Measurements from ENCODE around the gene OCA2. TPM values are rescaled to one million over a fixed set of nuclear protein-coding genes. Genes with fewer than 3 reads are reported as not detected.

The OCA2 gene
- polyA plus RNA-seq, 1 donor from 2014 or later: 0.97 TPM

DNA sequence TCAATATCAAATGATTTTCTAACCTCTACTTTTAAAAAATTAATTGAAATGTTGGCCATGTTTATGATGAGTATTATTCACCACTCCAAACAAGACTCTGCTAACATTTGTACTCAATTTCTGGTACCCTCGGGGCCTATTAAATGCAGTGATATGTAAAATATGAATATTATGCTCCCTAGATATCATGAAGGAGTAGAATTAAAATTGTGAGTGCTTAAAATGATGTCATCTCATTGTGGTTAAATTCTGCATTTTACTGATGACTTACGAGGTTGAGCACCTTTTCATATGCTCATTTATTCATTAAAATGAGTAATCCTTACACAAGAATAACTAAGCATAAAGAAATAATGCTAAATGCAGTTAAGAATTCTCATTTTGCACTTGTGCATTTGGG is 159.9 kb downstream of the OCA2 start:
- Histone ChIP-seq H3K36me3 (ENCODE audit: insufficient read depth, low read length) (no peaks in the 10 kb centered on the region), H3K4me2 (ENCODE audit: low read length) (no peak overlapping the region), H2AFZ (ENCODE audit: low read depth, low read length) (no peak overlapping the region), H3K9me3 (ENCODE audit: low read length) (no peaks in the 10 kb centered on the region), H3K79me2 (replicated peaks; ENCODE audit: insufficient read depth, low read length) (no peaks in the 10 kb centered on the region), H3K9me2 (ENCODE audit: insufficient read depth, low read length) (peaks cover 3% of the 10 kb centered on the region), H3K4me3 (ENCODE audit: low read length) (no peak overlapping the region), H3K9ac (ENCODE audit: low read length) (no peak overlapping the region), H3K27me3 (ENCODE audit: insufficient read depth, low read depth, low read length) (no peaks in the 10 kb centered on the region), H4K20me1 (ENCODE audit: insufficient read depth) (no peaks in the 10 kb centered on the region), H3K27ac (ENCODE audit: low read length) (no peak overlapping the region), H3F3A (ENCODE audit: insufficient read depth, low read length, poor library complexity, severe bottlenecking) (no peaks in the 10 kb centered on the region)
- TF ChIP-seq EP300 (conservative IDR thresholded peaks at IDR 0.05; ENCODE audit: poor library complexity, severe bottlenecking) (no peak), POLR2AphosphoS5 (IDR thresholded peaks at IDR 0.05) (no peak)

GRCh38 chr15:27937851-27938250 is 161.3 kb downstream of the OCA2 start:
- Histone ChIP-seq H3K36me3 (ENCODE audit: insufficient read depth, low read length) (no peaks in the 10 kb centered on the region), H3K27ac (ENCODE audit: low read length) (no peak overlapping the region), H3K9me2 (ENCODE audit: insufficient read depth, low read length) (peaks cover 3% of the 10 kb centered on the region), H4K20me1 (ENCODE audit: insufficient read depth) (no peaks in the 10 kb centered on the region), H3K4me2 (ENCODE audit: low read length) (no peak overlapping the region), H3K4me3 (ENCODE audit: low read length) (no peak overlapping the region), H3F3A (ENCODE audit: insufficient read depth, low read length, poor library complexity, severe bottlenecking) (no peaks in the 10 kb centered on the region), H3K79me2 (replicated peaks; ENCODE audit: insufficient read depth, low read length) (no peaks in the 10 kb centered on the region), H3K9me3 (ENCODE audit: low read length) (no peaks in the 10 kb centered on the region), H2AFZ (ENCODE audit: low read depth, low read length) (no peak overlapping the region), H3K9ac (ENCODE audit: low read length) (no peak overlapping the region), H3K27me3 (ENCODE audit: insufficient read depth, low read depth, low read length) (no peaks in the 10 kb centered on the region)
- TF ChIP-seq EP300 (conservative IDR thresholded peaks at IDR 0.05; ENCODE audit: poor library complexity, severe bottlenecking): no peak
- no peak for TF ChIP-seq EZH2 (IDR thresholded peaks at IDR 0.05; ENCODE audit: borderline replicate concordance, insufficient read depth, low read length, poor library complexity, severe bottlenecking)
- no peak for TF ChIP-seq MXI1 (conservative IDR thresholded peaks at IDR 0.05; ENCODE audit: poor library complexity, severe bottlenecking)
- TF ChIP-seq REST (IDR thresholded peaks at IDR 0.05; ENCODE audit: borderline replicate concordance): no peak
- TF ChIP-seq SMC3 (conservative IDR thresholded peaks at IDR 0.05; ENCODE audit: poor library complexity): no peak
- no peak for TF ChIP-seq RAD21 (conservative IDR thresholded peaks at IDR 0.05)
- TF ChIP-seq, protein P1, sequence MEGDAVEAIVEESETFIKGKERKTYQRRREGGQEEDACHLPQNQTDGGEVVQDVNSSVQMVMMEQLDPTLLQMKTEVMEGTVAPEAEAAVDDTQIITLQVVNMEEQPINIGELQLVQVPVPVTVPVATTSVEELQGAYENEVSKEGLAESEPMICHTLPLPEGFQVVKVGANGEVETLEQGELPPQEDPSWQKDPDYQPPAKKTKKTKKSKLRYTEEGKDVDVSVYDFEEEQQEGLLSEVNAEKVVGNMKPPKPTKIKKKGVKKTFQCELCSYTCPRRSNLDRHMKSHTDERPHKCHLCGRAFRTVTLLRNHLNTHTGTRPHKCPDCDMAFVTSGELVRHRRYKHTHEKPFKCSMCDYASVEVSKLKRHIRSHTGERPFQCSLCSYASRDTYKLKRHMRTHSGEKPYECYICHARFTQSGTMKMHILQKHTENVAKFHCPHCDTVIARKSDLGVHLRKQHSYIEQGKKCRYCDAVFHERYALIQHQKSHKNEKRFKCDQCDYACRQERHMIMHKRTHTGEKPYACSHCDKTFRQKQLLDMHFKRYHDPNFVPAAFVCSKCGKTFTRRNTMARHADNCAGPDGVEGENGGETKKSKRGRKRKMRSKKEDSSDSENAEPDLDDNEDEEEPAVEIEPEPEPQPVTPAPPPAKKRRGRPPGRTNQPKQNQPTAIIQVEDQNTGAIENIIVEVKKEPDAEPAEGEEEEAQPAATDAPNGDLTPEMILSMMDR (IDR thresholded peaks at IDR 0.05; ENCODE audit: poor library complexity, severe bottlenecking): no peak
- TF ChIP-seq POLR2AphosphoS5 (IDR thresholded peaks at IDR 0.05): no peak
- TF ChIP-seq TAF1 (IDR thresholded peaks at IDR 0.05; ENCODE audit: low read depth): no peak

DNA sequence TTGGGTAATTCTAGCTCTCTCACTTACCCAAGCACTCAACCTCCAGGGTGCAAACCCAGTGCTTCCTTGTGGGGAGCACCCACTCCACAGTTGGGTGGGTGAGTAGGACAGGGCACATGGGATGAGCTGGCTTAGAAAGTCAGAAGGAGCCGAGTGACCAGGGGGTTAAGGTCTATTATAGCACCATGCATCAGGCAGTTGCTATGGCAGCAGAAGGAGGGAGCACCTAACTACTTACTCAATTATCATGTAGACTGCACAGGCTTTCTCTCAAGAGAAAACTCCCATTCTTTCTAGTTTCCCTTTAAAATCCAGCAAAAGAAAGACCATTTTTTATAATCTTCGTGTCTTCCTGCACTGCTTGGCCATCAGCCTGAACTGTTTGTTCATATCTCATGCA is 163.0 kb downstream of the OCA2 start:
- Histone ChIP-seq H3K9me2 (ENCODE audit: insufficient read depth, low read length) (peaks cover 3% of the 10 kb centered on the region), H3K4me2 (ENCODE audit: low read length) (no peak overlapping the region), H4K20me1 (ENCODE audit: insufficient read depth) (no peaks in the 10 kb centered on the region), H3K27ac (ENCODE audit: low read length) (peak overlapping the region; percentile 50), H3K27me3 (ENCODE audit: insufficient read depth, low read depth, low read length) (no peaks in the 10 kb centered on the region), H3F3A (ENCODE audit: insufficient read depth, low read length, poor library complexity, severe bottlenecking) (no peaks in the 10 kb centered on the region), H3K9me3 (ENCODE audit: low read length) (no peaks in the 10 kb centered on the region), H3K4me3 (ENCODE audit: low read length) (peak overlapping the region; percentile 23), H3K9ac (ENCODE audit: low read length) (no peak overlapping the region), H2AFZ (ENCODE audit: low read depth, low read length) (no peak overlapping the region), H3K36me3 (ENCODE audit: insufficient read depth, low read length) (no peaks in the 10 kb centered on the region), H3K79me2 (replicated peaks; ENCODE audit: insufficient read depth, low read length) (no peaks in the 10 kb centered on the region)
- TF ChIP-seq, protein P1 (IDR thresholded peaks at IDR 0.05; ENCODE audit: poor library complexity, severe bottlenecking): no peak
- TF ChIP-seq EZH2 (IDR thresholded peaks at IDR 0.05; ENCODE audit: borderline replicate concordance, insufficient read depth, low read length, poor library complexity, severe bottlenecking): no peak
- peak; percentile 13 for TF ChIP-seq EP300 (conservative IDR thresholded peaks at IDR 0.05; ENCODE audit: poor library complexity, severe bottlenecking)
- no peak for TF ChIP-seq REST (IDR thresholded peaks at IDR 0.05; ENCODE audit: borderline replicate concordance)
- TF ChIP-seq MXI1 (conservative IDR thresholded peaks at IDR 0.05; ENCODE audit: poor library complexity, severe bottlenecking): no peak

Measured in neural cell (in vitro differentiated cells).